Stimulated activated CD4-positive, alpha-beta T cell treated with anti-CD3 and anti-CD28 coated beads, TNF-alpha, amount 100 ng/mL, for 1 hour (primary cell): ENCODE measurements around the gene GADD45G.

Source experiments
- DNase-seq, 3 donors: peaks; one replicate each; pipeline ENCODE4 v3.0.0-alpha.2; 2020; ENCODE audit warnings: low read depth in 3 of 3, low spot score in 1 of 3

The GADD45G gene

DNA sequence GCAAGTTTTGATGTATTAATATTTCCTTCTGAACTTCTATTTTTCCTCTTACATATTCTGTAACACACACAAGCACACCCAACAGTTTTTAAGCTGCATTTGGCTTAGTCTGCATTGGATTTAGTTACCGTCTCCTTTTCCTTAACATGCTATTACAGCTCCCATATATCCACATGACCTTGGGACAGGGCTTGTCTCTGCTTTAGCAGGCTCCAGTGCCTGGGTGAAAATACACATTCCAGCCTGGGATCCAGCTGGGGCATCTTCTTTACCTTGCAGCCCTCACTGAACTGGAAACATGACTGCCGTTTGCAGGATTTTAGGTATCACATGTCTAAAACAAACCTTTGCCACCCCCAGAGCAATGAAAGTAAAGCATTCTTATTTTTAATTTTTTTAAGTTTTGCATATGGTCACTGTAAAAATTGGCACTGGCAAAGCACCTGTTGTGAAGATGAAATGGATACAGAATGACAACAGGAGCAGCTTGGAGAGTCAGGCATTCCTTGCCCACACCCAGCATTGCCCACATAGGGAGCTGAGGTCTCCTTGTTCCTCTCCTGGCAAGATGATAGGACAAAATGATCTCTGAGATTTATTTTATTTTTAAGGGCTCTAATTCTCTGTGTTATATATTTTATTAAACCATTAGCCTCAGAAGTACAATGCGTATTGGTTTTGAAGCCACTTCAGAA, 4.0 kb downstream of the GADD45G start:
- no peak for DNase-seq

DNA sequence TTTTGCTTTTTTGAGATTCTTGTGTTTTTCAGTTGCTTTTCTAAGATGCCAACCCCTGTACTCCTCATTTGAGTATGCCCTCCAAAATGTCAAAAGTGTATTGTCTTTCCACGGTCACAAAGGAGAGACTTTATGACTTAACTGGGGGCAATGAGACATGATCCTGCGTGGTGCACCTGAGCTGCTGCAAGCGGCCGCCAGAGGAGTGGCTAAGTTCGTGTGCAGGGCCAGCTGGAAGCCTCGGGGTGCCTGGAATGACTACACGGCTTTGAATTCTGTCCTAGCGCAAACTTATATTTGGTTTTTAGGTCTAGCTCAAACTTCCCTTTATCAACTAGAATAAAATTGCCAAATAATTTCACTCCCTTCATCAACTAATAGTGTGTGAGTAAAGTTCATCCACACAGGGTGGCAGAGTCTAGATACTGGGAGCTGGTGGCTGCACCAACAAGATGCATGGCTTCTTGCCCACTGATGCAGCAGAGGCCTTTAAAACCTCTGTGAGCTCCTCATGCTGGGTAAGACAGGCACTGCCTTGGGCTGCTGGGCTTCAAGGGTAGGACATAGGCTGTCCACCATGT, 4.7 kb downstream of the GADD45G start:
- no peak for DNase-seq

DNA sequence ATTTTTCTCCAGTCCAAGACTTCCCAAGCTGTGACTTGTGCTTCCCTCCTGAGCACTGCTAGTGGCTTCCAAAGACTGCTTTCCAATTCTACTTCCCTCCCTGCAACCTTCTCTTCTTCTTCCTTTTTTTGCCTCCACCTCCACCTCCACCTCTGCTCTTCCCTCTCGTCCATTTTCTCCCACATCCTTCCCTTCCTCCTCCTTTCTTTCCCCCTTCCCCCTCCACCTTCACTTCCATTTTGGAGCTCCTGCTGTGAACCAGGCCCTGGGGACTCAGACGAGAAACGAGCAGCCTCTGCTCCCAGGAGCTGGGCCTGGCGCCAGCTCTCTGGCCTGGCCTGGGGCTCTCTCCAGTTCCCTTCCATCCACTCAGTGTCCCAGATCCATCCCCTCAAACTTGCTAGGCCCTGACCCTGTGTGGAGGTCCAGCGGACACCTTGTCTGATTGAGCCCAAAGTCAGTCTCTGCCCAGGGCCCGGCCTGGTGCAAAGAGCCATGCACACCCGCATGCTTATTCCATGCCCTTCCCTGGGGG, 5.6 kb downstream of the GADD45G start:
- no peak for DNase-seq

DNA sequence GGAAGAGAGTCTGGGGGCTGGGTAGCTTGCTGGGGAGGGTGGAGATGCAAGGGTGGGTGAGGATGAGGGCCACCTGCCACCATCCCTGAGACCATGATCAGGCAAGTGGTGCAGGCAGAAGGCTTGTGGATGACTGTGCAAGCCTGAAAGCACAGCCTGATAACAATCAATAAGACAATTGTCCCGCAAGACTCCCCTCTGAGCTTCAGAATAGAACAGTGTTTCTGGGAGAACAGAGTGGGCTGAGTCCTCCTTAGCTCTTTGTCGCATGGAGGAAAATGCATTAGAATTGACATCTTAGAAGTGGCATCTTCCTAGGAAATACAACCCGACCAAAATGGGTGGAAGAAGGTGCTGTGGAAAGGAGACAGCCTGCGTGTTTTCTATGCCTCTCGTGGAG, 6.6 kb downstream of the GADD45G start:
- no peak for DNase-seq

DNA sequence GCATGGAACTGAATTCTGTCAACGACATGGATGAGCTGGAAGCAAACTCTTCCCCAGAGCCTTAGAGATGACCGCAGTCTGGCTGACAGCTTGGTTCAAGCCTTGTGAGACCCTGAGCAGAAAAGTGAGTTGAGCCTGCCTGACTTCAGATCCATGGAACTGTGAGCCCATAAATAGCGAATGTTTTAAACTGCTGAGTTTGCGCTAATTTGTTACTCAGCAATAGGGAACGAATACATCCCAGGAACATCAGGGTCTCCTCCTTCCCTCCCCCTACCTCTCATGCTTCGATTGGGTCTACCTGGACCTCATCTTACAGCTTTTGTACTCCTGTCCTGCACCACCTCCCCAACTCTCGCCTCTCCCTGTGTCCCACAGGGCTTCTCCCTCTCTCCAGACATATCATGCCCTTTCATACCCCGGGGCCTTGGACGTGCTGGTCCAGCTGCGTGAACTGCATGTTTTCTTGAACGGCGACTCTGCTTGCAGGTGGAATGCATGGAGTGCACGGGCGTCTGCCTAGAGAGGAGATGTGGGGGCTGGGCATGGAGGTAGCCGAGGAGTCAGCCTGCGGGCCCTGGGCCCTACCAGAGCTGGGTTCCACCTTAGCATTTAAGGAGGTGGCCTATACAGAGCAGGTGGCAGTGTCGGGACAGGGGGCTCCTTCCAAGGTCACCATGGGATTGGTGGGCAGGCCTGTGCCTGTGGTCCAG, 7.9 kb downstream of the GADD45G start:
- DNase-seq = no peak

DNA sequence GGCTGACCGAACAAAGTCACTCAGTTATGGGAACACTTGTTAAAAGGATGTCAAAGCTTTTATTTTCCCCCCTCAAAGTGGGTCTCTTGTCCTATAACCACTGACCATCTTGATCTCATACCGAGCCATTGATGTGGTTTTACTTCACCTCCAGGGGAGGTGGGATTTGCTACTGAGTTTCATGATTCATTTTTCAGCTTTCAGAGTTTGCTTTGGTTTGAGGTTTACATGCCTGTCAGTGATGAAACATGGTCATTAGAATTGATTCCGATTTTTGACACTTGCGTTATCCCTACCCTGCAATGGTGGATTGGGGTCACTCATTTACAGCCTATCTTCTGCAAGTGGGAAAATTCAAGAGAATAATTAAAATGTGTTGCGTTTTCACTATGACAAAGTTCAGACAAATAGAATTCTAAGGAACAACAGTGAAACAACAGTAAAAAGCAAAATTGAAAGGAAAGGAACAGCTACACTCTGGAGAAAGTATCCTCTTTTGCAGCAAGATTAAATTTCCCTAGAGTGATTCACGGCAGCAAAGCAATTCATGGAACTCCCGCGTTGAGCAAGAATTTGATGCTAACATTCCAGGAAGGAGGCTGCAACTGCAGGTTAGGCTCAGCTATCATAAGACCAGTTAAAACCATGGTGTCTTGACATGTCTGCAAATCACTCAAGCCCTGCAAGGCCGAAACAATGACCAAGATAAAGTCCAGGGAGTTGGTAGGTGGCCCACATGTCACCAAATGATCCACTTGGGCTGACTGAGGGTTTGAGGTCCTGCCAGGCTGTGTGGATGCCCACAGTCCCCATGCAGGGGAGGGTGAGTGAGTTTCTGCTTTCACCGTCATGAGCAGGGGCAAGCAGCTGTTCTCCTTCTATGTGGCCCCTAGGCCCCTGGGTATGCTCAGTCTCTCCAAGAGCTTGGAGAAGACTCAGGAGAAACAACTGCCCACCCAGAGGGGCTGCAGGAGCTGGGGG, 9.4 kb downstream of the GADD45G start:
- DNase-seq = no peak

DNA sequence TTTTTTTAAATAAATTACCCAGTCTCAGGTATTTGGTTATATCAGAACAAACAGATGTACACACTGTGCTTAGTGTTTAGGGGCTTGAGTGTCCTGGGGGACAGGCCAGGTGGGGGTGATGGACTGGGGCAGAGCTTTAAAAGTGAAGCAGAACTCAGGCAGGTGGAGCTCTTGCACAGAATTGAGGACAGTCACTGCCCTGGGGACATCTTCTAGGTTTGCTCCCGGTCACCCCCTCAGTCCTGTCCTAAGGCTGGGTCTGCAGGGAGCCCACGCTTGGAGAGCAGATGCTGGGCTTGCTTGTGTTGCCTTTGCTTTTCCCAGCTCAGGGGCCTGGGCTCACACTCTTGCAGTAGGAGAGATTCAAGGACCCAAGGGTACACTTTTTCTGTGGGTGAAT, 10.8 kb downstream of the GADD45G start:
- no peak for DNase-seq

DNA sequence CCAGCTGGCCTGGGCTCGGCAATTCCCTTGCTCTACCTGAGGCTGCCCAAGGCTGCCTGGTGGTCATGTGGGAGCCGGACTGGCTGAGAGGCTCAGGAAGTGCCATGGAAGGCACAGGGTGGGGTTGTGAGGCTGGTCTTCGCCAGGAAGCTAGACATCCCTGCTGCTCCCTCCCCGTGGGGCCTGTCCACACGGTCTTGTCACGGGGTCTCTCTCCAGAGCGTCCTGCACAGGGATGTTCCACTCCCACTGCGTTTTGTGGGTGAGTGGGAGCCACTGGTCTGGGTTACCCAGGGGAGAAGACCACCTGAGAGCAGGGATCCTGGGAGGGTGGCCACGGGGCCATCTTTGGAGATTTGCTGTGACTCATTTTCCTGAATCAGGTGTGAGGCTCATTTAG, 11.6 kb downstream of the GADD45G start:
- no peak for DNase-seq

DNA sequence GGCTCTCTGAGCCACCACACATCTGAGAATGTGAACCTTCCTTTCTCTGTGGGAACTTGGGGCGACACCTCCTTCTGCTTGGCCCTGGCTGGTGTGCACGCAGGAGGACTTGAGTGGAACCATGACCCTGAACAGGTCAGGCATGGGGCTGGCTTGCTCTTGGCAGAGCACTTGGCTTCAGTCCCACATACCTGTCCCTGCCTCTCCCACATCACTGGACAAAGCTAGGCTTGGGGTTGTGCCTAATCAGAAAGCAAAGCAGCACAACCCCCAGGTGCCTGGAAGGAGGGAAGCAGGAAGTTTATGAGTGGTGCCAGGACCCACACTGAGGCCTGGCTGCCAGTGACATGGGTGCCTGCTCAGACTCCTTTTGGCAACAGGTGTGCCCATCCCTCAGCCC, 13.2 kb downstream of the GADD45G start:
- no peak for DNase-seq

DNA sequence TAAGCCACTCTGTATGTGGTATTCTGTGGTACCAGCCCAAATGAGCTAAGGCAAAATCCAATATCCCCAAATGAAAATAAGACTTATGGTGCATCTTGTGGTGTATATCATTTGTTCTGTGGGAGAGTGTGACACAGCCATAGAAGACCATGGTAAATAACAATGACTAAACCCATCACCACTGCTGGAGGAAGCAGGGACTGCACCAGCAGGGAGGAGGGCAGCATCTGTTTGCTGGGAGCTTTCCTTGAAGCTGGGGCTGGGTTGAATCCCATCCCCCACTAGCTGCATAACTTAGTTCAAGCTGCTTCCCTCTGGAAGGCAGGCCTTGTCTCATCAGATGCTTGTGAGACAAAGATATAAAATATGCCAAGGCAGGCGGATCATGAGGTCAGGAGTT, 14.2 kb downstream of the GADD45G start:
- no peak for DNase-seq

DNA sequence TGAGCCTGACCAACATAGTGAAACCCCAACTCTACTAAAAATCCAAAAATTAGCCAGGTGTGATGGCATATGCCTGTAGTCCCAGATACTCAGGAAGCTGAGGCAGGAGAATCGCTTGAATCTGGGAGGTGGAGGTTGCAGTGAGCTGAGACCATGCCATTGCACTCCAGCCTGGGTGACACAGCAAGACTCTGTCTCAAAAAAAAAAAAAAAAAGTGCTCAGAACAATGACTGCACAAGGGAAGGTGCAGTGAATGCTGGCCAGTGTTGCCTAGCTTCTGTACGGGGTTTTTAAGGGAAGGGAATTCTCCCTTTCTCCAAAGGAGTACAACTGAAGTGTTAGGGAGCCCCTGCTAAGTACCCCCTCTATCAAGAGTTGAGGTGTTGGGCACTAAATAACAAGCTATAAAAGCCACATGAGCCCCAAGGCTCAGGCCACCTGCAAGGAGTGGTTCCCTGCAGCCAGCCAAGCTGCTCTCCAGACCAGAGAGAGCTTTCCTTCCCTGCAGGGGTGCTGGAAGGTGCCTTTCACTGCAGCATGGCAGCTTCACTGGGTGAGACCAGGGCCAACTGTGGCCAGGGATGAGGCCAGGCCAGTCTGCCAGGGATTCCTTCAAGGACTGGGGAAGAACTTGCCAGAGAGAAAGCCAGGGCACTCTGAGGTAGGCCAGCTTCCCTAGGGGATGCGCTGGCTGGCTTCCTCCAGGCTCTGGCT, 14.8 kb downstream of the GADD45G start:
- DNase-seq = no peak

DNA sequence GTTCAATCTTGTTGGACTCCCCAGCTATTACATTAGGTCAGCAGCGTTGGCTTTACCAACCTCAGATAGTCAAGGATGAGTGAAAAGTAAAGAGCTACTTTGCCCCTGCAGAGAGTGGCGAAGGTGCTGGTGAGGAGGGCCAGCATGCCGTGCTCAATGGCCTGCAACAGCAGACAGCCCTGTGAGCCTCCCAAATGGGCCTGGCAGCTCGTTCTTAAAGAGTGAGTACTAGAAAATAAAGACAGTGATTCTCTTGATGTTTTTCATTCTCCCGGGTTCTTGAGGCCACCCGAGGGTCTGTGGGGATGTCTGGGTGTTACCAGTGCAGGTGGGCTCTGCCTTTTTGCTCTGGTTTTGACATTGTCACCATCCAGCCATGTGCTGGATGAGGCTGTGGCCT, 16.2 kb downstream of the GADD45G start:
- DNase-seq = no peak

DNA sequence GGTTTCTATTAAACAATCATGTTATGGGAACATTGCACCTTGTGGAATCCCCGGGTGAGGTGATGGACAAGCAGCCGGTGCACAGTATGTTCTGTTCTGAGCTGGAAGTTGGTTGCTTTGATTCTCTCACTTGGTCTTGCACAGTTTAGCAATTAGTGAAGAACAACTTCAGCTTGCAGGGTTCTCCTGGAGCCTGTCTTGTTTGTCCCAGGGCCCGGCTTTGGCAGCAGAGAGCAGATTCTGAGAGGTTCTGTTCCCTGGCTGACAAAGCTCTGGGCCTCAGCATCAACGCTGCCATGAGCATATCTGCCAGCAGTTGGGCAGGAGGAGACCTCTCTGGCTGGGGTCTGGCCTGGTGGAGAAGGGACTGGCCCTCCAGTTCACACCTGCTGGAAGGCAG, 16.9 kb downstream of the GADD45G start:
- no peak for DNase-seq

DNA sequence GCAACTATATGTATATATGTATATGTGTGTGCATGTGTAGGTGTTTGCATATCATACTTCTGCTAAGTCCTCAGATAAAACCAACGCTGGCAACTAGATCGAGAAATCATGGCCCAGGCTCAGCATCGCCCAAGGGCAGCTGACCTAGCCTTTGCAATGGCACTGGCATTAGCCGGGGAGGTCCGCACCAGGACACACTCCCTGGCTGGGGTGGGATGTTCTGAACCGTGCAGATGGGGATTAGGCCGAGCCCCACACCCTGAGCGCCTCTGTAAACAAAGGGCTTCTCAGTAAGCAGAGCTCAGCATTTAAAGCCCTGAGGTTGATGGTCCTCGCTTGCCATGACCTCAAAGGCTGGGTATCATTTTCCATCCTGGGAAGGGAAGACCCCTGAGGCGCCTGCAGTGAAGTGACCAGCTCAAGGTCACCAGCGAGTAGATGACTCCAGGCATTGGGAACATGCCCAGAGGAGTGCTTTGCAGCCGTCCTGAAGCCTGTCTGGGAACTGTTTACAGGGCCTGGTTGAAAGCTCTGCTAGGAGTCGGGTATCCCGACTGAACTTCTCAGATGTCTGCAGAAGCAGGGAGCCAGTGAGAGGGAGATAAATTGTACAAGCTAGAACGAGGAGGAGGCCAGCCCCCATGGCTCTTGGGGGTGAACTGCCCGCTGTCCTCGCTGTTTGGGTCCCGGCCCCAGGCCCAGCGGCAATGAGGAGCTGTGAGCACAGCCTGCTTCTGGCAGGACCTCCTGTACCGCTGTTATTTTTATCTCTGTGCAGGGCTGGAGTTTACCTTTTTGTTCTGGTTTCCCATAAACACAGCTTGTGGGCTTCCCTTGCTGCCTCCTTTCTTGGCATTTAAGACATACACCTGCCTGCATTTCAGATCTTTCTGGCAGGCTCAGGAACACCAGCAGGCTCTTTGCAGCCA, 18.4 kb downstream of the GADD45G start:
- DNase-seq = no peak

DNA sequence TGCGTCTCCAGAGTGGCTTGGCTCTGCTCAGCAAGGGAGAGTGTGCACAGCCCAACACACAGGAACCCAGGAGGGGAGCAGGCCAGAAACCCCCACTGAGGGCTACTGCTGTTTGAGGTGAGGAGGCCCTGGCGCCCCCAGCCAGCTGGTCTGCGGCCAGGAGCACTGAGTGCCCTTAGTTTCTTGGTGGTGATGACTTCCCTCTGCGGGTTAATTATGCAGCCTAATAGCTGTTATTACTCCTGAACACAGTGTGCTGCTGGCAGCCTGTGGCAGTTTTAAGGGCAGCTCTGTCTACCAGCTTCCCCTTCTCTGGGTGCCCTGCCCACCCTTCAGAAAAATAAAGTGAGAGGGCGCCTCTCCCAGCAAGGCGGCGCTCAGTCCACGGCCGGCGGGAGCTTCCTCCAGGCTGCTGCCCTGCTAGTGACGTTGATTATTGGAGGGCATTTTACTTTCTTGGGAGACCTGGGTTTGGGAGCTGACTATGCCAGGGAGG, 19.2 kb downstream of the GADD45G start:
- DNase-seq = no peak

DNA sequence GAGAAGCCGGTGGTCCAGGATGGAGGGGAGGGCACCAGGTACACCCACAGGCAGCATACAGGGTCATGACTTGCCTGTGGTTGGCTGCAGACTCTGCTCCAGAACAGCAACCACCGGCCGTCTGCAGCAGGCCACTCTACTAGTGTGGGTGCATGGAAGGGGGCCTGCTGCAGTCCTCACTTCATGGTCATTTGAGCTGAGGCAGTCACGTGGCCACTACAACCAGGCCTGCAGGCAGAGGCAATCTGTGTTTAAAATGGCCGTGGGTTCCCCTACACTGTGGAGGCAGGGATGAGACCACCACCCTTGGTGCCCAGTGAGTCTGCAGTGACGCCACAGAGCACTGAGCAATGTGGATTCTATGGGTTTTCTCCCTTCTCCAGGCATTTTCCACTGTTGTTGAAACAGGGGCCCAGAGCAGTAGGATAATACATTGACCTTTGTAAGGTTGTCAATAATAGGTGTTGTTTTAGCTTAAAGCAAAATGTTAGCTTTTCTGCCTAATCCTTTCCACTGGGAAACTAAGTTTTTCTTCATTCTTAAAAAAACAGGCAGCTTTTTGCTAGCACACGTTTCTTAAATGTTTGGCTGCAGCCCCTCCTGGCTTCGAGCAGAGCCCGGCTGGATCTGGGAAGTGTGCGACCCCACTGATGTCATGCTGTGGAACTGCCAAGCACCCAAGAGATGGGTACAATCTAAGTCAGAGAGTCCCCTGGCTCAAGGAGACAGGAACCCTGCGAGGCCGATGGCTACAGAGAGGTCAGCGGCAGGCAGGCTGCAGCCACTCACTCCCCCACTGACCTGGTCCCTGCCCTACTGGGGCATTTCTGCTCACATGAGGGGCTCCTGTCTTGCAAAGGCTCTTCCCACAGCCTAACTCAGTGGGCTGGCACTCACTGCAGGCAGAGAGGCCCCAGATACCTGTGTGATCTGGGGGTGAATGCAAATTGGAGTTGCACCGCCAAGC, 21.2 kb downstream of the GADD45G start:
- DNase-seq = no peak

DNA sequence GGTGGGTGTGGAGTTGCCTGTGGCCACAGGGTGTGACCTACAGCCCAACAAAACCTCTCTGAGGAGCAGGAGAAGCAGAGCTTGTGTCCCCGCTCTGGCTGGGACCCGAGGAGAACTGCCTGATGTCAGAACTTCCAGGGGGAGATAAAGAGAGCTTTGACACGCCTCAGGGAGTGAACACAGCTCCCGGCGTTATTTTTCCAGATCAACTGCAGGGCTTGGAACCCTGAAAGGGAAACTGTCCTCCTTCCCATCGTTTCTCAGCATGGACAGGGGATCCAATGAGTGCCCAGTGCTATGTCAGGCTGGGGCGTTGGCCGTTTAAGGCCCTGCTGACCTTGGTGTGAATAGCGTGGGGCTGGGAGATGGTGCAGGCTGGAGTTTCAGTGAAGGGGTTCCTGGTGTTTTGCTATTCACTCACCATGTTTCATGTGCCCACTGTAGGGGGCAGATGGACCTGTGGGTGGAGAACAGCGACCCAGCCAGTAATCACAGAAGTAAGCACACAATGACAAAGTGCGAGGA, 22.0 kb downstream of the GADD45G start:
- no peak for DNase-seq

DNA sequence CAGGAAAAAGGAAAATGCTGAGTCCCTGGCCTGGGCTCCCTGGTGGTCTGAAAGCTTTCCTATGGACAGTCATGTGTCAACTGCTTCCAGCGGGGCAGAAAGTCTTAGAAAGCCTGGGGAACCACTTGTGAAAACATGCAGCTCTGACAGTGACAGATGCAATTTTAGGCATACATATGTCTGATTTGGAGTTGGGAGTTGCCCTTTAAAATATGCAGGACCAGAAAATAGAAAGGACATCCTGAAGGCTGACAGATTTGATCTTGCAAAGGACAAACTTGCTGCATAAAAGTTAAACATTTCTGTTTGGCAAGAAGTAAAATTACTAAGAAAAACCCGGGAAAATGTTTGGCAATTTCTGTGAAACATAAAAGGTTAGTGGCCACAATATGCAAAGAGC, 23.8 kb downstream of the GADD45G start:
- no peak for DNase-seq
